Activated gamma-delta T cell treated with anti-CD3 and anti-CD28 coated beads, Interleukin-2, amount 50 U/mL, for 16 hours (primary cell): ENCODE results near the gene SPC25.
"Not testable (repeated sequence)": the region's sequence is repeated elsewhere in the genome, so short reads cannot be mapped to it uniquely, and the experiment has no call there.

Experiments used
- DNase-seq: peaks from one replicate; pipeline ENCODE4 v3.0.0-alpha.2; 2020; ENCODE audit warnings: low read depth

Gene SPC25

GRCh38 chr2:168890006-168890782 is at the start of gene SPC25:
Gene SPC25 (minus strand): TSS chr2:168890430. CDS start chr2:168889519, 911 bp downstream.
- DNase-seq: peak; percentile 69

GRCh38 chr2:168939918-168940317 is 49.7 kb upstream of the SPC25 start:
- no peak for DNase-seq

GRCh38 chr2:168939061-168939460 is 48.8 kb upstream of the SPC25 start:
- DNase-seq: no peak

GRCh38 chr2:168935810-168936581 is 45.8 kb upstream of the SPC25 start:
- DNase-seq: no peak

- DNase-seq: no peak
Measured at GRCh38 chr2:168934826-168935225, 44.6 kb upstream of the SPC25 start.

- not testable (repeated sequence) for DNase-seq
Measured at GRCh38 chr2:168932174-168932573, 41.9 kb upstream of the SPC25 start.

GRCh38 chr2:168930242-168930641 is 40.0 kb upstream of the SPC25 start:
- no peak for DNase-seq

- DNase-seq: no peak
Measured at GRCh38 chr2:168929031-168929430, 38.8 kb upstream of the SPC25 start.

- no peak for DNase-seq
Measured at GRCh38 chr2:168928113-168928831, 38.0 kb upstream of the SPC25 start.

GRCh38 chr2:168926621-168927386 is 36.6 kb upstream of the SPC25 start:
- DNase-seq: no peak

GRCh38 chr2:168920504-168921157 is 30.4 kb upstream of the SPC25 start:
- DNase-seq: no peak

GRCh38 chr2:168916331-168916675 is 26.1 kb upstream of the SPC25 start:
- no peak for DNase-seq

GRCh38 chr2:168915441-168916330 is 25.5 kb upstream of the SPC25 start:
- DNase-seq: no peak

- DNase-seq: no peak
Measured at GRCh38 chr2:168913495-168913894, 23.3 kb upstream of the SPC25 start.

GRCh38 chr2:168912901-168913369 is 22.7 kb upstream of the SPC25 start:
- DNase-seq: no peak

- DNase-seq: no peak
Measured at GRCh38 chr2:168912466-168912865, 22.2 kb upstream of the SPC25 start.

GRCh38 chr2:168910330-168910729 is 20.1 kb upstream of the SPC25 start:
- DNase-seq: no peak

GRCh38 chr2:168907940-168908662 is 17.9 kb upstream of the SPC25 start:
- DNase-seq: no peak

GRCh38 chr2:168904358-168904757 is 14.1 kb upstream of the SPC25 start:
- no peak for DNase-seq

GRCh38 chr2:168903888-168904287 is 13.7 kb upstream of the SPC25 start:
- DNase-seq: no peak
